Neural cell (in vitro differentiated cells): ENCODE results near the gene GPC5.

Experiments
- EZH2 ChIP-seq: fragments of 200-600, 300-800 bp; shearing (Covaris generic), sonication (generic); IDR thresholded peaks from 2 replicates; pipeline ENCODE4 v1.6.1; 2014; ENCODE audit warnings: antibody characterized with exemption, low read length, borderline replicate concordance, mild to moderate bottlenecking; ENCODE audit not compliant: insufficient read depth, poor library complexity, severe bottlenecking
- POLR2AphosphoS5 ChIP-seq: IDR thresholded peaks from 2 replicates; pipeline ENCODE4 v1.6.1; 2012
- TAF1 ChIP-seq: IDR thresholded peaks from 2 replicates; pipeline ENCODE4 v1.6.1; 2012; ENCODE audit warnings: low read depth
- TF ChIP-seq, protein P1 (sequence below): fragments of 450-650 bp; IDR thresholded peaks from 2 replicates; pipeline ENCODE4 v1.5.1; 2014; ENCODE audit warnings: antibody characterized with exemption, mild to moderate bottlenecking, moderate library complexity; ENCODE audit not compliant: poor library complexity, severe bottlenecking

DNA sequence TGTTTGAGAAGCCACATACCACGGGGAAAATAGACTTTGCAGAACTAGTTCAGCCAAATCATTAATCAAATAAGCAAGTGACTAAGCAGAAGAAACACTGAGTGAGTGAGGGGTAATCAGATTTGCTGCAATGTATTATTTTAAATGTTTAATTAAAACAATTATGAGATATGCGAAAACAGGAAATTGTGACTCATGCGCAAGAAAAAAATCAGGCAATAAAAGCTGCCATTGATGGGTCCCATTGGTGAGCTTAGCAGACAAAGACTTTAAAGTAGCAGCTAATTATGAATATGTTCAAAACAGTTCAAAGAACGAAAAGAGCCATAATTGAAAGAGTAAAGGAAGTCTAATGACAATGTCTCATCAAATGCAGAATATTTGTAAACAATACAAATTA, 644.1 kb downstream of the GPC5 start:
- TF ChIP-seq, protein P1, sequence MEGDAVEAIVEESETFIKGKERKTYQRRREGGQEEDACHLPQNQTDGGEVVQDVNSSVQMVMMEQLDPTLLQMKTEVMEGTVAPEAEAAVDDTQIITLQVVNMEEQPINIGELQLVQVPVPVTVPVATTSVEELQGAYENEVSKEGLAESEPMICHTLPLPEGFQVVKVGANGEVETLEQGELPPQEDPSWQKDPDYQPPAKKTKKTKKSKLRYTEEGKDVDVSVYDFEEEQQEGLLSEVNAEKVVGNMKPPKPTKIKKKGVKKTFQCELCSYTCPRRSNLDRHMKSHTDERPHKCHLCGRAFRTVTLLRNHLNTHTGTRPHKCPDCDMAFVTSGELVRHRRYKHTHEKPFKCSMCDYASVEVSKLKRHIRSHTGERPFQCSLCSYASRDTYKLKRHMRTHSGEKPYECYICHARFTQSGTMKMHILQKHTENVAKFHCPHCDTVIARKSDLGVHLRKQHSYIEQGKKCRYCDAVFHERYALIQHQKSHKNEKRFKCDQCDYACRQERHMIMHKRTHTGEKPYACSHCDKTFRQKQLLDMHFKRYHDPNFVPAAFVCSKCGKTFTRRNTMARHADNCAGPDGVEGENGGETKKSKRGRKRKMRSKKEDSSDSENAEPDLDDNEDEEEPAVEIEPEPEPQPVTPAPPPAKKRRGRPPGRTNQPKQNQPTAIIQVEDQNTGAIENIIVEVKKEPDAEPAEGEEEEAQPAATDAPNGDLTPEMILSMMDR, result no peak
- TF ChIP-seq EZH2 (no peak), POLR2AphosphoS5 (no peak), TAF1 (no peak)
